Activated T-helper 1 cell treated with anti-CD3 and anti-CD28 coated beads, Interleukin-2, amount 50 U/mL, for 16 hours (primary cell): ENCODE data around the gene LIX1.
"Not testable (repeated sequence)": the region's sequence is repeated elsewhere in the genome, so short reads cannot be mapped to it uniquely, and the experiment has no call there.

Experiments
- DNase-seq, 2 donors: peaks; one replicate each; pipeline ENCODE4 v3.0.0-alpha.2; 2020; ENCODE audit warnings: low read depth in 1 of 2, low spot score in 1 of 2

Gene LIX1

DNA sequence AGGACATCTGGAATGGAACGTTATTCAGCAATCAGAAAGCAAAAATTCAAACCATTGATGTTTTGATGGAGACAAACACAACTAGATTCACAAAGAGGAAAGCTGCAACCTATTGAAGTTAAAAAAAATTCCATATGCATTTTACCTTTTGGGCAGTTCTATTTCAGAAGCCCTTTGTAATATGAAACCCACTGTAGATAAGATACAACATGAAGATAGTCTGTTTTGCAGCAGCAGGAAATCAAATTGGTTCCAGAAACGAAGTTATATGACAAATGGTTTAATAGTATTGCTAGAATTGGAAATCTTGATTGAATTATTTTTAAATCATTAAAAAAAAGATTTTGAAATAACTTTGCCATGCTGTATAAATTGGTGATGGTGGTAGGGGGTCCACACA lies 872 bp downstream of the LIX1 start:
- no peak for DNase-seq

DNA sequence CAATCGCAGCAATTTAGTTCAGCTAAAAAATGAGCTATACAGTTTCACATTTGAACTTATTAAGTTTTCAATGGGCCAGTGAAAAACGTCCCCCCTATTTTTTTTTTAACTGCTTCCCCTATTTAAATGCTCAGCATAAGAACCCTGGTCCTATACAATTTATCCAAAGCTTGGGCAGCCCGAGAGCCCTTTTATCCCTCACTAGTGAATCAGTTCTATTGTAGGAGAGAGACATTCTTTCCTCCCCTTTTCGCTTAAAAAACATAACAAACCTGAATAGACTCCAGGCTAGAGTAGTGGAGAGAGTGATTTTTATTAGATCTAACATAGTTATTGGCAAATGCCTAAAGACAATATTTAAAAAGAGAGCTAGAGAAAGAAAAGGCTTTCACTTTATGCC lies 1.4 kb downstream of the LIX1 start:
- no peak for DNase-seq

DNA sequence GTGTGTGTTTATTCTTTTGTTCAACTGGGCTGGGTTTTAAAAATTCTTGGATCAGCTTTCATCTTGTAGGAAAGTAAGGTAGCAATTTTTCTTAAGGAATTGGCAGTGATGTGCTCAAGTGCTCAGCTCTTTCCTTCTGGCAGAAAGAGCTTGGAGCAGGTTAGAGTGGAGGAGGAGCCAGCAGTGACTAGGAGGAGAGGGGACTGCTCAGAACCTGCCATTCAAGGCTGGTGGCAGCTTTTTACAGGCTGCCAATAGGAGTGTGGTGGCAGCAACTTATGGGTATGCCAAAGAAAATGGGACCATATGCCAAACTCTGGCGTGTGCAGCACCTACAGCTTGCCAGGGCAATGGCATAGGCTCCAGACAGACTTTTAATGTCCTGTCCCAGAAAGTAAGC lies 2.2 kb downstream of the LIX1 start:
- not testable (repeated sequence) for DNase-seq

DNA sequence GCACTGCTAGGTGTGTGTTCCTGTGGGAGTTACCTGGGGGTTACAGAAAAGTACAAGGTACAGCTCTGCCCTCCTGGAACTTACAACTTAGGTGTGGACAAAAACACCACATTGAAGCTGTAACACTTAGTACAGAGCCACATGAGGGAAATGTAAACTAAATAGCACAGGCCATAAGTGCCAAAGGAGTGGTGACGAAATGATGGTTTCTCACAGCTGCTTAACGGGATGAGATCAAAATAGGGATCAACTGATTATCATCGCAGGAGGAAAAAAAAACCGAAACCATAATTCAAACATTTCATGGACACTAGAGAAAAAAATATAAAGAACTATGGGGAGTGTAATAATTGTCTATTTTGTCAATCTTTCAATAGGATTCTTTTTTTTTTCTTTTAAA lies 5.9 kb downstream of the LIX1 start:
- DNase-seq: no peak

DNA sequence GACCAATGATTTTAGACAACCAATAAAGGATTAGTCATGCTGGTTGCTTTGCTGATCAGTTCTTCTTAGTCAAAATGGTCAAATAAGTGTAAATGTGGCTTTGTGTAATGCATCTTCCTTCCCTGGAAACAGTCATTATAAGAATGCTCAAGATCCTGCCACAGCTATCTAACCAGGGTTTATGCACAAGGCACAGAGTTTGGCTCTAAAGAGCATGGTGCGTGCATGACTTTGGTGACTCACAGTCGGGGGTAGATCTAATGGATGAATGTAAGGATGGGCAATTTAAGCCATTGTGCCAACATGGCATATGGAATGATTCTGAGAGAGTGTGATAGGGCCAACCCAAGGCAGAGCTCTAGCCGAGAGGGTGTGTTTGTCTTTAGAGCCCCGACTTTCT lies 6.5 kb downstream of the LIX1 start:
- no peak for DNase-seq

DNA sequence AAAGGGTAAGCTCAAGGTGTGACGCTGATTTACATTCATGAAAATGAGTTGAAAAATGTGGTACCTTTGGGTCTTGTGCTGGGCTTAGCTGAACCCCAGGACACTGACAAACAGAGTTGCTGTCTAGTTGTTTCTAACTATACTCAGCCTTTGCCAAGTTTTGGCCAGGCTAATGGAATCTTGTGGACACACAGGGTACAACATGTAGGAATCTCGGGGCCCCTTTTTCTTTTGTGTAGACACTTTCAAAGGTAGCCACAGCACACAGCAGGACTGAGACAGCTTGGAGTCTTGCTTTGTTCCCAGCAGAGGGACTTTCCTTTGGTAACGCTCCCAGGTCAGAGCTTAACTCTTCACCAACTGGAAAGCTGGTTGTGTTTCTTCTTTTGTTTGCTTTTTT lies 7.8 kb downstream of the LIX1 start:
- no peak for DNase-seq

DNA sequence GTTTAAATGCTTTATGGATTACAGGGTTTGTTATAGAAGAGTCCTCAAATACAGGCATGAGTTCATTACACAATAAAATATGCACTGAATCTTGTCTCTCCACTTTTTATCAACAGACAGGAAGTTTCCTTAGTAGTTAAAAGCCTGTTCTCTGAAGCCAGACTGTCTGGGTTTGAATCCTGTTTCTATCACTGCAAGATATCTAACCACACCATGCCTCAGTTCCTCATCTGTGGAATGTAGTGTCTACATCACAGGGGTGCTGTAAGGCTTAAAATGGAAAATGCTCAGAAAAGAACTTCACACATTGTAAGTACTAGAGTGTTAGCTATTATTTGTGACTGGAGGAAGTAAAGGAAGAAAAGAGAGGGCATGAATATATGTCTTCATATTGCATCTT lies 9.3 kb downstream of the LIX1 start:
- DNase-seq: no peak

DNA sequence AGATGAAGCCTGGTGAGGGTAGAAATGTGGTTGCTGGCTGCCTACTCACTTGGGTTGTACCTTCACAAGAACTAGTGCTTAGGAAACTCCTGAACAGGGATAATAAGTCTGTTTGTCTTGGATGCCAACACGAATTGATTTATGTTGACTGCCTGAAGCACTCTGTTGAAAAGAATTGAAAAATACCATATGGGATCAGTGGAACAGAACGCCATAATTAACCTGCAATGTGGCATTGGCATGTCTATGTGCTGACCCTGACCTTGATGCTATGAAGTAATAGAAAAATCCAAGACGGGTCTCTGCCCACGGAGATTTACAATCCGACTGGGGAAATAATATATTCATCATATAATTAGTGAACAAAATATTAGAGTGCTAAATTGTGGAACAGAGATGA lies 10.5 kb downstream of the LIX1 start:
- DNase-seq: no peak

DNA sequence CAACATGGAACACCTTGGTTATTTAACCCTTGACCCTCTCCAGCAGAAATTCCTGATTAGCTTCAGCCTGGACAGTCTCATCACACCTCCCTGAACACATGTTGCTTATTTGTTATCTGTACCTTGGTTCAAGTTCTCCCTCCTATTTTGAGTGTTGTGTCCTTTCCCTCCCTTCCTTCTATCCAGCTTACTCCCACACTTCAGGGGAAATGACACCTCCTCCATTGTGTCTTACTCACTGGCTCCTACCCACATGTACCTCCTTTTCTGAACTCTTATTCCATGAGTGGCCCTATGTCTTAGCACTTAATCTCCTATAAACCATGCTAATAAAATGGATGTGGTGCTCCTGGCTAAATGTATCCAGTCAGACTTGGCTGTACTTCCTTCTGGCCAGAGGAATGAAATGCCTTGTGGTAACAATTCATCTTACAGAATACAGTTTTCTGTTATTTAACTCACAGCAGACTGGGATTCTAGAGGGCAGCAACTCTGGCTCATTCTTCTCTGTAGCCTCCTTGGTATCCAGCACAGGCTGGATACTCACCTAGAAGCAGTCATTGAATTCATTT lies 11.2 kb downstream of the LIX1 start:
- DNase-seq: no peak

DNA sequence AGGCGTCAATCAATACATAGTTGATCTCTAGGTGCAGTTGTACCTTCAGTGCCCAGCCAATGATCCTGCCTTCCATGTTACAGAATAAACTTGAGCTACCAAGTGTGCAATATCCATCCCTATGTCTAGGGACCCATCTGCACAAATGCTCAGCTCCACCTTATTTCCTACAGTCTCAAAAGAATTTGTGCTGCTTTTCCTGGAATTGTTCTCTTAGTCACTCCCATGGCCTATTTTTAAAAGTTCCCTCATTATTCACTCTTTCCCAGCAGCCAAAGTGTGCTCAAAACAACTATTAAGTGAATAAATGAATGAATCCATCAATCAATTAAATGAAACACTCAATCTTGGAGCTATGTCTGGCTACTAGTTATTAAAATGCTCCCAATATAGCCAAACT lies 14.7 kb downstream of the LIX1 start:
- no peak for DNase-seq

DNA sequence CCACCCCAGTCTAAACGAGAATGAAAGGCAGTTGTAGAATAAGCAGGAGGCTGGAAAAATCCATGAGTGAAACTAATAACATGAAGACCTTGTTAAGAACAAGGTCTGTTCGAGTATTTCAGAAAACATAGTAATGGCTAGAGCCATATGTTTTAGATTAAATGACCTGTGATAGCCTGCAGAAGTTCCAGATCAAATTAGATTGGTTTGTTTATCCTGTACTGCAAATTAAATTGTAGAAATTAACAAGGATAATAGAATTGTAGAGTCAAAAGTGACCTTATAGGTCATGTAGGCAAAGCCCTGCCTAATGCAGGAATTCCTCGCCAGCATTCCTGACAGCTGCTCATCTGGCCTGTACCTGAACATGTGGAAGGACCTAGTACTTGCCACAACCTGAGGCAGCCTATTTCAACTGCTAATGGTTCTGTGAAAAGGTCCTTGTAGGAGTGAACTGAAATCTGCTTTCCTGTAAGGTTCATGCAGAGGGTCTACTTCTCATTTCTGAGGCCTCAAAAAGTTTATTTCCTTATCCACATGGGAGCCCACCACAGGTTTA lies 17.2 kb downstream of the LIX1 start:
- no peak for DNase-seq

DNA sequence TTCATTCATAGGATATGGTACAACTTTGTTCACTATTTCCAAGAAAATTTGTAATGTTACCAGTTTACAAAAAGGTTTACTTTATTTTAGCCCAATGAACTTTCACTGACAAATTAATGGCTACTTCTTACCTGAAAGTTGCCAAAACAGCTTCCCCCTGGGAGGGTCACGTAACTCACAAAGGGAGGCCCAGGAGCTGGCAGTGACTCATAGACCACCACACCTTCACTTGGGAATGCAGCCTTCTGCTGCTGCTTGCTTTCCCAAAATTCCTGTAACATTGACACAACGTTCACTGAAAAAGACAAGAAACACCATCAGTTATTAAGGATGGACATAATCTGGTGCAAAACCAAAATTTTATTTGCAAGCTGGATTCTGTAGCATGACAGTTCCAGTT lies 18.1 kb downstream of the LIX1 start:
- DNase-seq: no peak

DNA sequence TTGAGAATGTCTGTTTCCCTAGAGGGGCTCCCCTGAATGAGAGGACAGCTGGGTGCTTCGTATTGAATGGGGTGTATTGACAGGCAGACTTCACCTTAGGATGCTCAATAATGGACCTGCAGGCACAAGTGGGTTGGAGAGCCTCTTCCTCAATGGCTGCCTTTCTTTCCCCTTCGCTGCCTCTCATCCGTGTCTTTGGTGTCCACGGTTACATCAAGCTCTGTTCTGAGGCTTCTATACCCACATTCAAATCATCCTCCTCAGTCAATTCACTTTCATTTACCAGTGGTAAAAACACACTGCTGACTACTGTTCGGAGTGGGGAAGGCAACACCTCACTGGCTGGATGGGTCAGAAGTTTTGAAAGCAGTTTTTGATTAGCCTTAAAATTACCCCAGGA lies 20.6 kb downstream of the LIX1 start:
- no peak for DNase-seq

DNA sequence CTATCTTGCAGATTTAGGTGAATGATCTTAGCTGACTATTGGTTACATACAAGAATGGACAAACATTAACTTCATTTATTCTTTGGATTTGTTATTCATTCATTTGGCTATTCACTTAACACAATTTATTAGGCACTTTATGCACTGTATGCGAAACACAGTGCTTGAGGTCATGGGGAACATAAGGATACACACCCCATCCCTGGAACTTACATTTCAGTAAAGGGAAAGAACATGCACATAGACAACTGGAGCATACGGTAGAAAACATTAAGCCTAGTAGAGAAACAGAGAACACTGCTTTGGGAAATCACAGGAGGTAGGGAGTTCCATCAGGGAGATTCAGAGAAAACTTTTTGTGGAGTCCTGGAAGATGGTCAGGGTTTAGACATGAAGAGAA lies 22.2 kb downstream of the LIX1 start:
- DNase-seq: no peak

DNA sequence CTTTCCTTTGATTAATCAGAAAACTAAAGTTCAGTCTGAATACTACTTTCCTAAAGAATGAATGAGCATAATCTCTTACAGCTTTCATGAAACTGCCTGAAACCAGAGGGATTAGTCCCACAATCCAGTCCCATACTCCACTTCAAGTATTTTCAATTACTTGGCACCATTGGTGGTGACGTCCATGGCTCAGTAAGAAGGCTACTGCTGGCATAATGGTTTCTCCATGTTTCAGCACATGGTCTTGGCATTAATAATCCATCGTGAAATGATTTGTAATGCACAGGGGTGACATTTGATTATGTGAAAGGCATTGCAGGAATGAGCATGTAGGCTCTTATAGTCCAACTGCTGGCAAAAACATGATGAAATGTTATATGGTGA lies 23.4 kb downstream of the LIX1 start:
- DNase-seq: no peak

DNA sequence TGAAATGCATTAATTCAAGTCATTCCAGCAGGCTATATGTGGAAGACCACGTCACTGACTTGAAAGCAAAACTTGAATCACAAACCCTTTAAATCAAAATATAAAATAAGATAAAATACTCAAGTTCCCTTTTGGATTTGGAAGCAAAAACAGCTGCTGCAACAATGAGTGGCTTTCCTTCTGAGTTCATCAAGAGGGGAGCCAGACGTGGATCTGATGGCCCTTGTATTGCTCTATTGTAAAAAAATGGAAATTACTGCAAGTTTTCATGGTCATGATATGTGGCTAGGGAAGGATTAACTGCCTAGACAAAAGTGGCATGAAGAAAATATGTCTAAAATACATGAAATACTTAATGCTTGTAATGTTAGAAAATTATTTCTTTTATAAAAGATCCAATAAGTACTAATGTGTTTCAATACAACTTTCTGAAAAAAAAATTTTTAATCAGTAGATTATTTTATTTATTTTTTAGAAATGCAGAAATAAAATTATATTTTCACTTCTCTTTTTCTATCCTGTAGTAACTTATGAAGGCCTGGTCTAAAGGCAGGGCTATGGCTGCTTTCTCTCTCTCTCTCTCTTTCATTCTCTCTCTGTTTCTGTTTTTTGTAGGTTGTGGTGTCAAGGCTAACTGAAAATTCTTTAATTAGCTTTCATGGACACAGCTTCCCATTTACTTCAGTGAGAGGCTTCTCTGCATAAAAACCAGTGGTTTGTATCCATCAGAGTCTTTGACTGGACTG lies 24.0 kb downstream of the LIX1 start:
- DNase-seq: no peak

DNA sequence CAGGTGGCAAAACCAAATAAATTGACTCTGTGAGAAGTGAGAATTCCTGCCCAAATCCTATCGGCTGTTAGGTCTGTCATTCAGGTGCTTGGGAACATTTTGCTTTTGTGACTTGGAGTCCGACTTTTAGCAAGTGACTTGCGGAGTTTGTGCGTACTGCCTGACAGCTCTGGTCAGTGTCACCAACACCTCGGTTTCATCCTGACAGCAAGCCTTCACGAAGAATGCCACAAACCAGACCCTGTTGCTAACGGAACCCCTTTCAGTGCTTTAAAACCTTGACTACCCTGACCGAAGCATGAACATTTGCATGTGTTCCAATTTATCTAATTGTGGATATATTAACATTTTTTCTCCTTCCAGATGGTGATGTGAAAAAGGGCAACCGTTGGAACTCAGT lies 26.5 kb downstream of the LIX1 start:
- DNase-seq: no peak

DNA sequence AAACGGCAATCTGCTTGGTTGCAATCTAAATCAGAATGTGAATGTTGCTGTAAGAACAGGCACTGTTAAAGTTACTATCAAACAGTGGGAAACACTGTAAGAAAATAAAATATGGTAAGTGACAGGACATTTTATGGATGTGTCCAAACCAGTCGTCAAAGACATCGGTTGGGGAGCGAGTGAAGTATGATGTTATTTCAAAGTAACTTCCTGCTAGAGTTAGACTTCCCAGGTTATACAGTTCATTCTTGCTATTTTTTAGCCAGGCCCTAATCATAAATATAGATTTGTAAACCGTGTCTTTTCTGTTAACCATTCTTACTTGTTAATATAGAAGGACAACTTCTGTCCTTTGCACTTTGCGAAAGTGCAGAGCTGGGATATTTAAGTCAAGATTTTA lies 30.2 kb downstream of the LIX1 start:
- DNase-seq: no peak

DNA sequence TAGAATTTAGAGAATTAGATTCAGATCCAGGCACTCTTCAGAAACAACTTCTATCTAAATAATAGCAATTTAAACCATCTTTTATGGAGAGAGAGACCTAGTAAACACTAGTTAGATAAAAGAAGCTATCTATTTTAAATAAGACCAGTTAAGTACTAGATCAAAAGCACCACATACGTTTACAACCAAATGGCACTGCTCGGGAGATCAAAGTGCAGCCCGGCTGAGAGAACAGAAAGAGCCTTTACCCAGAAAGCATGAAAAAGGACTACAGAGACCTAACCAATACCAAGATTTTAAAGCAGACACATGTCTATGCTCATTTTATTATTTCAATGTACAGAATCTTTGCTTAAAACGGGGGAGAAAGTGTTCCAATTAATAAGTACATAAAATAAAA lies 30.8 kb downstream of the LIX1 start:
- DNase-seq: no peak

DNA sequence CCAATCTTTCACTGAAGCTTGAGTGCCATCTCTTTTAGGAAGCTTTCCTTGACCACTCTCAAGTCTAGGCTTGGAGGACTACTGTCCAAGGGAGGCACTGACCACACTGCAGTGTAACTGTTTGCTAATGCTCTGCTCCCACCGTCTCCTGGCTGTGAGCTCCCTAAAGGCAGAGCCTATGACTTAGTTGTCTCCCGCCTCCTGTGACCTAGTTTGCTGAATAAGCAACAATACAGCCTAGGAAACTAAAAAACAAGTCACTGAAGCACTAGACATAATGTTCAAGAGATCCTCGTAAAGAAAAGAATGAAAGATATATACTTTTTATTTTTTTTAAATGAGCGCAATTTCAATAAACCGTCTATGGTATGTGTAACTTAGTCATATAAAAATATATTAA lies 31.4 kb downstream of the LIX1 start:
- DNase-seq: no peak

DNA sequence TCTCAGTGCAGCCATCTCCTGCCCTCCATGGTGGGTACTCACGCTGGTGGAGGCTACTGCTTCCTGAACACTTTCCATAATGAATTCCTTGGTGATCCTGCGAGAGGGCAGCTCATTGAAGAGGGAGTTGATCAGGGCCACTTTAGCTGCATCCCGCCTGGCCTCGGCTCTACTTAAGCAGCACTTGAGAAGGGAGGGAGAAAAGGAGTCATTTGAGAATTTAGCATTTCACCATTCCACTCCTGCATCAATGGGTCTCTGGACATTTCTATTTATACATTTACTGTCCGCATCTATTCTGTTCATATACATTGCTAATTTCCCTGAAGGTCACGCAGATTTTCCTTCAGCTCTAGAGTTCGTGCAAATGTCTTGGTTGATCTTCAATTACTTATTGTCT lies 35.1 kb downstream of the LIX1 start:
- no peak for DNase-seq

DNA sequence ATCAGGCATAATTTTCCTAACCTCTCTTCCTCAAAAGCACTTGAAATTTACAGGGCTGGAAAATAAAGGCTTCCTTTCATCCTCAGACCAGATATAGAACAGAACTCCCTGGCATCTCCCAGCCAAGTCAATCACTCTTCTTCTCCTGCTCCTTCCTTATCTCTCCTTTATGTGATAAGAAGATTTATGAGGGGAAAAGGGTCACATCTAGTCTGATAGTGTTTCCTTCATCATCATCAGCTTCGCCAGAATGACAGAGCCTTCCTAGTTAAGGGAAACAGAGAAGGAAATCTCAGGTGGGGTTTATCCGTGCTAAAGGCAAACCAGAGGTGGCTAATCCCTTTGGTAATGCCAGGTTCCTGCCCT lies 36.2 kb downstream of the LIX1 start:
- no peak for DNase-seq
